ENCODE measurements around the gene OR5H15. TPM values are rescaled to one million over a fixed set of nuclear protein-coding genes. Genes with fewer than 3 reads are reported as not detected.
"Not testable (repeated sequence)": the region's sequence is repeated elsewhere in the genome, so short reads cannot be mapped to it uniquely, and the experiment has no call there.

The OR5H15 gene
- total RNA-seq, 3 donors from 2014 or later (not counting 1 experiment from before 2014, with no cell fraction given): not detected

GRCh38 chr3:98140531-98140930, 26.0 kb upstream of the OR5H15 start:
- Histone ChIP-seq H3K9me3 (ENCODE audit: control insufficient read depth, insufficient read depth, low read length) (no peaks in the 10 kb centered on the region), H3K36me3 (ENCODE audit: control insufficient read depth, insufficient read depth, low read length) (no peaks in the 10 kb centered on the region), H3K4me1 (ENCODE audit: control insufficient read depth, insufficient read depth, low read length) (no peaks in the 10 kb centered on the region), H3K27me3 (ENCODE audit: control insufficient read depth, insufficient read depth, low read length) (no peaks in the 10 kb centered on the region), H3K27ac (ENCODE audit: low read length) (no peak overlapping the region), H3K4me3 (ENCODE audit: low read length) (no peak overlapping the region)
- ATAC-seq (no peak), DNase-seq (no peak)
- no peaks in the 10 kb centered on the region for H3K4me1 Mint-ChIP-seq
- no peaks in the 10 kb centered on the region for H3K36me3 Mint-ChIP-seq
- H3K4me3 Mint-ChIP-seq: no peak overlapping the region
- H3K9me3 Mint-ChIP-seq: peaks cover 0 to 9% of the 10 kb centered on the region in 2 donors
- no peak overlapping the region for H3K27ac Mint-ChIP-seq
- TF ChIP-seq, protein P1, sequence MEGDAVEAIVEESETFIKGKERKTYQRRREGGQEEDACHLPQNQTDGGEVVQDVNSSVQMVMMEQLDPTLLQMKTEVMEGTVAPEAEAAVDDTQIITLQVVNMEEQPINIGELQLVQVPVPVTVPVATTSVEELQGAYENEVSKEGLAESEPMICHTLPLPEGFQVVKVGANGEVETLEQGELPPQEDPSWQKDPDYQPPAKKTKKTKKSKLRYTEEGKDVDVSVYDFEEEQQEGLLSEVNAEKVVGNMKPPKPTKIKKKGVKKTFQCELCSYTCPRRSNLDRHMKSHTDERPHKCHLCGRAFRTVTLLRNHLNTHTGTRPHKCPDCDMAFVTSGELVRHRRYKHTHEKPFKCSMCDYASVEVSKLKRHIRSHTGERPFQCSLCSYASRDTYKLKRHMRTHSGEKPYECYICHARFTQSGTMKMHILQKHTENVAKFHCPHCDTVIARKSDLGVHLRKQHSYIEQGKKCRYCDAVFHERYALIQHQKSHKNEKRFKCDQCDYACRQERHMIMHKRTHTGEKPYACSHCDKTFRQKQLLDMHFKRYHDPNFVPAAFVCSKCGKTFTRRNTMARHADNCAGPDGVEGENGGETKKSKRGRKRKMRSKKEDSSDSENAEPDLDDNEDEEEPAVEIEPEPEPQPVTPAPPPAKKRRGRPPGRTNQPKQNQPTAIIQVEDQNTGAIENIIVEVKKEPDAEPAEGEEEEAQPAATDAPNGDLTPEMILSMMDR (IDR thresholded peaks at IDR 0.05): no peak
- intact Hi-C loops (cut with micrococcal nuclease): no loop called here
- H3K27me3 Mint-ChIP-seq (ENCODE audit: low read depth in 2 of 2): no peaks in the 10 kb centered on the region

DNA sequence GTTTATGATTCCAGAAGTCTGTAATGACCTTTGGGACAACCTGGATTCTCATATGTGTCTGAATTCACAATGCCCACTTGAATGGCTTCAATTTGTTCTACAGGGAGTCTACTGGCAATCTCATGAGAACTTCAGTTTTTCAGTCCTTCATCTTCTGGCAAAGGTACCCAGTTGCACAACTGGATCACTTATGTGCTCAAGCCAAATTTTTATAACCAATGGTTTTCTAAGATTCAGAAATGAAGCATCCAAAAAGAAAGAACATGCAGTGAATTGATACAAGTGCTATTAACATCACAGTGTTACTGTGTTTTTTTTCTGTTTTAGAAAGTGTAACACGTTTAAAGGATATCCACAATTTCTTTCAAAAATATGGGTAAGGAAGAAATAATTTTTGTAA, 19.3 kb upstream of the OR5H15 start, which contains the start of gene OR5H14:
Gene OR5H14 (plus strand): TSS at position 301 of the 400 bp plus-strand sequence. CDS start 1,907 bp downstream, outside the sequence.
- Histone ChIP-seq H3K36me3 (ENCODE audit: control insufficient read depth, insufficient read depth, low read length) (no peaks in the 10 kb centered on the region), H3K4me3 (ENCODE audit: low read length) (no peak within 1 kb of the TSS), H3K4me1 (ENCODE audit: control insufficient read depth, insufficient read depth, low read length) (no peaks in the 10 kb centered on the region), H3K27ac (ENCODE audit: low read length) (no peak within 1 kb of the TSS), H3K9me3 (ENCODE audit: control insufficient read depth, insufficient read depth, low read length) (no peaks in the 10 kb centered on the region), H3K27me3 (ENCODE audit: control insufficient read depth, insufficient read depth, low read length) (no peaks in the 10 kb centered on the region)
- ATAC-seq: no peak
- no CpG with 5 or more reads among the region's 1 CpG for WGBS (ENCODE audit: insufficient coverage)
- Mint-ChIP-seq H3K27me3 (ENCODE audit: low read depth in 2 of 2) (no peaks in the 10 kb centered on the region), H3K9me3 (peaks cover 3 to 12% of the 10 kb centered on the region in 2 donors), H3K4me3 (no peak within 1 kb of the TSS), H3K36me3 (no peaks in the 10 kb centered on the region), H3K4me1 (no peaks in the 10 kb centered on the region), H3K27ac (no peak within 1 kb of the TSS)
- TF ChIP-seq, protein P1 (IDR thresholded peaks at IDR 0.05): no peak
- no peak for DNase-seq
- intact Hi-C loops (cut with micrococcal nuclease): no loop called here

DNA sequence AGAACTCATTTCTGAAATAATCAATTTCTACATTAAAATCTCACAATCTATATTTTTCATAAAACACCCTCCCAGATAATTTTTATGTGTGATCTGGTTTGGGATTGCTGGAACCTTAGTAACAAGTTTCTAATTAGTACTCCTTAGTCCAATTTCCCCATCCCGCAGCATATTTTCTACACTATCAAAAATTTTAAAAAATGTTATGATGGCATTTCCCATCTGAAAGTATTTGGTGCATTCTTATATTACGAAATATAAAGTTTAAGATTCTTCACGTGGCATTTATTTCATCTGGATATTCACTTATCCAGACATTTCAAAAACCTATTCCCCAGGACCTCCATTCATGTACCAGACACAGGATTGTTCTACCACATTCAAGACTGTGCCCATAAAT, 17.7 kb upstream of the OR5H15 start:
- H3K9me3 ChIP-seq (ENCODE audit: control insufficient read depth, insufficient read depth, low read length): no peaks in the 10 kb centered on the region
- H3K4me1 ChIP-seq (ENCODE audit: control insufficient read depth, insufficient read depth, low read length): no peaks in the 10 kb centered on the region
- intact Hi-C loops (cut with micrococcal nuclease): no loop called here
- TF ChIP-seq, protein P1 (IDR thresholded peaks at IDR 0.05): no peak
- Mint-ChIP-seq H3K27ac (no peak overlapping the region), H3K36me3 (no peaks in the 10 kb centered on the region), H3K9me3 (peaks cover 3 to 5% of the 10 kb centered on the region in 2 donors), H3K4me3 (no peak overlapping the region), H3K27me3 (ENCODE audit: low read depth in 2 of 2) (no peaks in the 10 kb centered on the region), H3K4me1 (no peaks in the 10 kb centered on the region)
- H3K27me3 ChIP-seq (ENCODE audit: control insufficient read depth, insufficient read depth, low read length): no peaks in the 10 kb centered on the region
- H3K27ac ChIP-seq (ENCODE audit: low read length): no peak overlapping the region
- no peak for DNase-seq
- no peak for ATAC-seq
- H3K36me3 ChIP-seq (ENCODE audit: control insufficient read depth, insufficient read depth, low read length): no peaks in the 10 kb centered on the region
- no peak overlapping the region for H3K4me3 ChIP-seq (ENCODE audit: low read length)
- 45% methylated on average over 2 of the region's 3 CpGs for WGBS (ENCODE audit: insufficient coverage)

- not testable (repeated sequence) for H3K9me3 ChIP-seq (ENCODE audit: control insufficient read depth, insufficient read depth, low read length)
Measured at GRCh38 chr3:98149456-98149855, 17.0 kb upstream of the OR5H15 start.

More at GRCh38 chr3:98149456-98149855, 17.0 kb upstream of the OR5H15 start:
- H3K27ac ChIP-seq (ENCODE audit: low read length); H3K27me3 ChIP-seq (ENCODE audit: control insufficient read depth, insufficient read depth, low read length); H3K36me3 ChIP-seq (ENCODE audit: control insufficient read depth, insufficient read depth, low read length); H3K4me3 Mint-ChIP-seq; H3K9me3 Mint-ChIP-seq; DNase-seq; H3K36me3 Mint-ChIP-seq; H3K27ac Mint-ChIP-seq; H3K4me1 Mint-ChIP-seq; intact Hi-C loops (cut with micrococcal nuclease); H3K27me3 Mint-ChIP-seq (ENCODE audit: low read depth in 2 of 2); ATAC-seq; H3K4me3 ChIP-seq (ENCODE audit: low read length); H3K4me1 ChIP-seq (ENCODE audit: control insufficient read depth, insufficient read depth, low read length): not testable (repeated sequence)
- WGBS (ENCODE audit: insufficient coverage): 88% methylated on average over 1 of the region's 4 CpGs

Data from natural killer cell (primary cell).